Activated CD4-positive, alpha-beta T cell treated with anti-CD3 and anti-CD28 coated beads for 24 hours (primary cell): ENCODE data around the gene AACS.

Experiments
- DNase-seq, 2 donors: peaks; one replicate each; pipeline ENCODE4 v3.0.0-alpha.2; 2020; ENCODE audit warnings: low read depth in 2 of 2

AACS gene

DNA sequence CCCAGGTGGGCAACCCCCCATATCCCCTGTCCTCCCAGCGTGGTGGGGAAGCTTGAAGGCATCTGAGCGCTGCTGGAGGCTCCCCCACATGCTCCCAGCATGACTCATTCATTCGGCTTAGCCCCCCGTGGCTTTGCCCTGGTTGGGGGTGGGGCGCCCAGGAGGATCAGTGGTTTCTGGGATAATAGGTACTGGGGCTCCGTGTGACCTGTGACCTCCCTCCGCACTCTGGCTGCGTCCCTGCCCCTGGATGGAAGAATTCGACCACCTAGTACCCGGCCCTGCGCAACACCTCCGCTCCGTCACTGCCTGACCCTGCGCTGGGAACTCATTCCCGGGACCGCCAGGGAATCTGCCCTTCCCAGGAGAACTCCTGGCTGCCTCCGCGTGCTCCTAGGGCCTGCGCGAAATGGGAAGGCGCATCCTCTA lies 120.1 kb downstream of the AACS start:
- DNase-seq: no peak

DNA sequence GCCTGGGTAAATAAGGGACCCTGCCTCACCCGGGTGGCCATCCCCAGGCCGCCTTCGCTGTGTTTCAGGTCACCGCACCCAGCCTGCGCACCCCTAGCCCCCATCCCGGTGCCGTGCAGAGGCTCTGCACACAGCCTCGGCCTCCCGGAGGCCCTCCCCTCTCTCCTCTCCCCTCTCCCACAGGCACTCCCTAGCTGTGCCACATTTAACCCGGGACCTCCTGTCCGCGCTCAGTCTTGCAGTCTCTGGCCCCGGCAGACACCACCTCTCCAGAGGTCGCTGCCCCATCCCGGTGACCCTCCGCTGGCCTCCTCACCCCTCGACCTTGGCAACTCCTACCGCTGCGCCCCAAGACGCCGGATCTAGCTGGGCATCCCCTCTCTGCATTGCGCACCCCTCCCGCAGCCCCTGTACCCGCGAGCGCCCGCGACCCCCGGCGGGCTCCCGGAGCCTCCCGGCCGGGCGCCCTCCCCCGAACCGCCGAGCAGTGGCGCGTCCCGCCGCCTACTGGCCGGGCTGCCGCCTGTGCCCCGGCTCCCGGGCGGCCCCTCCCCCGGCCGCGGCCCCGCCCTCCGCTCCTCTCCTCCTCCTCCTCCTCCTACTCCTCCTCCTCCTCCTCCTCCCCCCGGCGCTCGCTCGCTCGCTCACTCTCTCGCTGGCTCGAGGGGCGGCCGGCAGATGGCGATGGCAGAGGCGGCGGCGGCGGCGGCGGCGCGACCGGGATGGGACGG lies 120.7 kb downstream of the AACS start, which contains the start of gene TMEM132B:
Gene TMEM132B (plus strand): TSS at position 647 of the 731 bp plus-strand sequence.
- peak; percentile 8 to 29 for DNase-seq

DNA sequence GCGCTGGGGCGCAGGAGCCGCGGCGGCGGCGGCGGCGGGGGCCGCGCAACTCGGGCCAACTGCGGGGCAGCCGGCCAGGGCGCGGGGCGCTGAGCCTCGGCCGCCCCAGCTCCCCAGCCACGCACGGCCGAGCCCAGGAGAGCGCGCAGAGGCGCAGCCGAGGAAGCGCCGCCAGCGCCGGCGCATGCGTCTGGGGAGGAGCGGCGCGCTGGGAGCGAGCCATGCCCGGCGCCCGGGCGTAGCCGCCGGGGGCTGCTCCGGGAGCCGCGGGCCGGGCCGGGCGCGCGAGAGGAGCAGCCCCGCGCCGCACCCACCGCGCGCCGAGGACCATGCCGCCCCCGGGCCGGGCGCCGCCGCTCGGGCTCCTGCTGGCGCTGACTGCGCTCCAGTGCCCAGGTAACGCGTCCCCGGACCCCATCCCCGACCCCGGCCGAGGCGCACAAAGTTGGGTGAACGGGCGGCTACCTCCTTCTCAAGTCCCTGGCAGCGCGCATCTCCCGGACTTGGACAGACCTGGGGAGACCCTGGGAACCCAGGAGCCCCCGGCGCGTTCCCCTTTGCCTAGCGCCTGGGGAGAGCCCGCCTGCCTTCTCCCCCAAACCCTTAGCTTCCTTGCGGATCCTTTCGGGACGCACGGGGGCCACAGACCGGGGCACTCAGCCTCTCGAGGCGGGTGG lies 121.4 kb downstream of the AACS start:
- no peak for DNase-seq

DNA sequence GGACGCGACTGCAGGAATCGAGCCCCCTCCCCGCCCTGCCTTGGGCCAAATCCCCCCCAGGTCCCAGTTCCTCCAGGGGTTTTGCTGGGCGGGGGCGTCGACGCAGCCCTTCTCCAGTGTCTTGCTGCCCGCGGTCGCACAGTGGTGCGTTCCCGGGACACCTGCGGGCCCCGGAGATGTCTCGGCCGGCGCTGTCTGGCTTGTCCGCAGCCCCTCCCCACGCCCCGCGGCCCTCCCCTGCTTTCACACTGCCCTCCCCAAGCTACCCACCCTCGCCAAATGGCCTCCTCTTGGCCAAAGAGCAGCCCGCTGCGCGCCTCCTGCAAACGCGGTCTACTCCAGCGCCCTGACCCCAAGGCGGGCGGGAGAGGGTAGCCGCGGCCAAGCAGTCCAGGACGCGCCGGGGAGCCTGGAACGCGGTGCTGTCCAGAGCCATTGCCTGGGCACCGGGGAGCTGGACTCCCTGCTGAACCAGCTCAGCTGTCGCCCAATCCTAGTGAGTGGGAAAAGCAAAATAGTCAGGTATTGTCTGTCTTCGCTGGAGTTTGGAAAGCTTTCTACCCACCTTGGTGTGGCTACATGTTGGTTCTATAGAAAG lies 122.0 kb downstream of the AACS start:
- no peak for DNase-seq

DNA sequence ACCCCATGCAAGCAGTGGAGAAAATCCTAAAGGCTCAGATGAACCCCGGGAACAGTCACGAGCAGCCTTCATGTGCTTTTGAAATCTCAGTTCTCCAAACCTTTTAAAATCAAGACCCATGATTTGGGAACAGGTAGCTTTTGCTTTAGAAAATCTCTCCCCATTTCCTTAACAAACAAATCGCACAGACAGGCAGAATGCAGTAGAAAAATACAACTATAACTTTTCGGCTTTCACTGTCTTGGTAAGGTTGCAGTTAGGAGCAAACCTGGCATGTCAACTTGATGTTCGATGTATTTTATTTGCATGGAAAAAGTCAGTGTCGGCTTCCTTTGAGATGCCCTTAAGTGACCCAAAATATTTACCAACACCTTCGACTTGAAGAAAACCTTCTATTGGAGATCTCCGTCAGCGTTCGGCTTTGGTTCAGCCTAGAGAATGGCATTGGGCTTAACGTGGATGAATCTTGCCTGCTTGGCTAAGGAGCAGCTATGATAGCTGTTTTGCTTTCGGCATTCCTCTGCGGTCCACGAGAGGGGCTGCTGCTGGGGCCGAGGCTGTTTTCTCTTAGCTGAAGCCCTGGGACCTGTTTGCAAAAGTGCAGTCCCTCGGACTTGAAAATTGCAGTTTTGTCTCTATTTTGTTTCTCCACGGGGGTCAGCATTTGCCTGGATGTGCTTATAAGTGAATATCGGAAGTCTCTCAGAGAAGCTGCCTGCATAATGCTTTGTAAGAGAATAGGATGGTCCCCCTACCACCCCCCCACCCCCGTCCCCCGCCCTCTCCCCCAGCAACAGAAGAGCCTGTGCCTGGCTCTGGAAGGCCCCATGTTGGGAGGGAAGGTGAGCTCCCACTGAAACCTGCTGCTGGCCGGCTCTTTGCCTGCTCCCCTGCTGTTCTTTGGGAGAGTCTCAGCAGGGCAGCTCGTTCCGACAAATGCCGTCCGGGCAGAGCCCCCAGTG lies 122.8 kb downstream of the AACS start:
- no peak for DNase-seq

DNA sequence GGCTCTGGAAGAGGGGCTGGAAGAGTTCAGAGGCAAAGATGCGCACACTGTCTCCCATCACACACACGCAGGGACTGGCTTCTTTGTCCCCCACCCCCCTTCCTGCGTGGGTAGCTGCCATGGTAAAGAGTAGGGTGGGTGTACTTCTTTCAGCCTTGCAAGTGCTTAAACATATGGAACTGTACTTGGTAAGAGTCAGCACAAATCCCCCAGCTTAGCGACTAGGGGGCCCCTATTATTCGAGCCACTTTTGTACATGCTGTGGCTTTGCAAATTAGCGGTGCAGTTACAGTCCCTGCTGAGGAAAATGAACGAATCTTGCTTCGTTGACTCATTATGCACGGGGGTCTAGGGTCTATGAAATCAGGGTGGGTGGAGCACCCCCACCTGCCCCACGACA lies 123.8 kb downstream of the AACS start:
- no peak for DNase-seq

DNA sequence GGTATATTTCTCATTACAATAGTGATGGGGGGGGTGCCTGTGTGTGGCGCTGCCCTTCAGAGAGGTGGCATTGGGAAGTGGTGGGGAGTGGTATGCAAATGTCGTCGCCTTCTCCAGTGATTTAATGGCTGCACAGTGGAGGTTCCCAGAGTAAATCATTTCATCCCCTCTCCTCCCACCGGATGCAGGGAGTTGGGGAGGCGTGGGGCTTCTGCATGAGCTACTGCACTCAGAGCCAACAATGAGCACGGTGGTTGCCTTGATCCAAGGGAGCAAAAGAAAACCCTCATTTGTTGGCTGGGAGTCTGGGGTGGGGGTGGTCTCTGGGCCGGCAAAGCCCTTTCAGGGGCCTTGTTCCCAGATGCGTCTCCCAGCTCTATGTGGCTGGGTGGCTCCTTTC lies 124.3 kb downstream of the AACS start:
- DNase-seq: no peak

DNA sequence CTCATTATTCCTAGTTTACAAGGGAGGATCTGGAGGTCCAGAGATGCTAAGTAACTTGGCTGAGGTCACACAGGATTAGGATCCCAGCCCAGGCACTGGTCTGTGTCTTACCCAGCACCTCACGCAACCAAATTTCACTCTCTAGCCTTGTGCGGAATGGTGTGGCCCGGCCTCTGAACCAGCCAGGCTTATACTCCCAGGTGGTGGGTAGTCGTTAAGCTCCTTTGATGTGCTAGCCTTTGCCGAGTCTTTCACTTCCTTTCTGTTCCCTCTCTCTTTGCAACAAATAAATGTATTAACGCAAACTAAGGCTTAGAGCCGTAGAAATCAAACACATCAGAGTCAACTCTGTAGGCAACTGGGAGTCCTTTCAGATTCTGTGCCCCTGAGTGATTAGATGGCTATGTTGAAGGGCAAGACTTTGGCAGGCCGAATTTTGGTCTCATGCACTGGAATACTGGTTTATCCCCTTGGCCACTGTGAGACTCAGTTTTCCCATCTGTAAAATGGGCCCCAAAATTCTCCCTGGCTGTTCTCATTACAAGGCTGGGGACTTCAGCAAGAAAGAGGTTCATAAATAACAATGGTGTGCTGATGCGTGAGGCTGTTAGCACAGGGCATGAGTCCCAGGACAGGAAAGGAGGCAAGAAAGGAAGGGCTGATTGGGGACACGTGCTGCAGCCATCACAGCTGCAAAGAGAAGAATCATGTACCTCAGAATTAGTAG lies 126.3 kb downstream of the AACS start:
- no peak for DNase-seq

DNA sequence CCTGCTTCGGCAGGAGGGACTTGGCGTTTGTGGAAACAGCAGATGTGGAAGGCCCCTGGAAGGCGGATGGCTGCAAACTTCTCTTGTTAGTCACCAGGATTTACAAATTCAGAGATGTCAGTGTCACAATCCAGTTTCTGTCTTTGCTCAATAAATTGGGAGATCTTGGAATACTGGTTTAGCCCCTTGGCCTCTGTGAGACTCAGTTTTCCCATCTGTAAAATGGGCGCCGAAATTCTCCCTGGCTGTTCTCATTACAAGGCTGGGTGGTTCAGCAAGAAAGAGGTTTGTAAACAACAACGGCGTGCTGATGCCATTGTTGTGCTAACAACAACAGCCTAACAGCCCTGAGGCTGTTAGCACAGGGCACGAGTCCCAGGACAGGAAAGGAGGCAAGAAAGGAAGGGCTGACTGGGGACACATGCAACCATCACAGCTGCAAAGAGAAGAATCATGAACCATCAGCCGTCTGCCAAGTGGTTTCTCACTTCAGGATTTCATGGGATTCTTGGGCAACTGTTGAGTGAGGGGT lies 127.5 kb downstream of the AACS start:
- DNase-seq: no peak
